Retinal pigment epithelial cell (primary cell): ENCODE data around the gene RBMS1.

Experiments
- DNase-seq: peaks from one replicate; pipeline ENCODE4 v3.0.0-alpha.2; 2010; ENCODE audit warnings: low read depth
- H3K4me3 ChIP-seq: 2 replicates; pipeline ENCODE4 v1.5.1; 2011; ENCODE audit warnings: mild to moderate bottlenecking, low read length, control low read depth, moderate library complexity
- TF ChIP-seq, protein P1 (sequence below): conservative IDR thresholded peaks from 2 replicates; pipeline ENCODE4 v1.5.1; 2011; ENCODE audit warnings: low read depth, low read length, control low read depth, inconsistent platforms

The RBMS1 gene, protein sequence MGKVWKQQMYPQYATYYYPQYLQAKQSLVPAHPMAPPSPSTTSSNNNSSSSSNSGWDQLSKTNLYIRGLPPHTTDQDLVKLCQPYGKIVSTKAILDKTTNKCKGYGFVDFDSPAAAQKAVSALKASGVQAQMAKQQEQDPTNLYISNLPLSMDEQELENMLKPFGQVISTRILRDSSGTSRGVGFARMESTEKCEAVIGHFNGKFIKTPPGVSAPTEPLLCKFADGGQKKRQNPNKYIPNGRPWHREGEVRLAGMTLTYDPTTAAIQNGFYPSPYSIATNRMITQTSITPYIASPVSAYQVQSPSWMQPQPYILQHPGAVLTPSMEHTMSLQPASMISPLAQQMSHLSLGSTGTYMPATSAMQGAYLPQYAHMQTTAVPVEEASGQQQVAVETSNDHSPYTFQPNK

DNA sequence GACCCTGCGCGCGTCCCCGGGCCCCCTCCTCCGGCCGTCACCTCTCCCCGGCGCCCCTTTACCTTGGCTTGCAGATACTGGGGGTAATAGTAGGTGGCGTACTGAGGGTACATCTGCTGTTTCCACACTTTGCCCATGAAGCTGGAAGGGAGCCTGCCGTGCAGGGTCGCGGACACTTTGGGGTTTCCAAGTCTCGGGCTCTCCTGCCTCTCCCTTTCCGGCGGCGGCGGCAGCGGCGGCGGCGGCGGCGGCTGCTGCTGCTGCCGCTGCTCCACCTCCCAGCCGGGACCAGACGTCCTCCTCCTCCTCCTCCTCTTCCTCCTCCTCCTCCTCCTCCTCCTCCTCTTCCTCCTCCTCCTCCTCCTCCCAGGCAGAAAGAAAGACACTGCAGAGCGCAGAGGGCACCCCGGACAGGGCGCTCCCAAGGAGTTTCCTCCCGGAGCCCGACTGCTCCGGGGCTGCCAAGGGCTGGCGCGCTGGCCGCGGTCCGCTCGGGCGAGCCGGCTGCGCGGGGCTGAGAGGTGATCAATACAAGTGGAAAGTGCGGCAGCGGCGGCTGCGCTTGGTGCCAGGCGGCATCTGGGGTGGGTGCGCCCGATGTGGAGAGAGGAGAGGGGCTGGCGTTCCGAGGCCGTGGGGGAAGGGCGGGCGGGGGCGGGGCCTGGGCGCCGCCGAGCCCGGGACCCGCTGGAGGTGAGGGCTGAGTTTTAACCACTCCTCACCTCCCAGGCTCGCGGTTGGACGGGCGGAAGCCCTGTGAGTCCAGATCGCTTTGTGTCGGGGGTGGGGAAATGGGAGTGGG lies at the start of gene RBMS1:
TSS of gene RBMS1 (minus strand) at position 581 of the 802 bp plus-strand sequence. CDS start at position 137, 444 bp downstream.
- DNase-seq = no peak
- peak within 1 kb of the TSS; percentile 82 for H3K4me3 ChIP-seq
- TF ChIP-seq, protein P1, sequence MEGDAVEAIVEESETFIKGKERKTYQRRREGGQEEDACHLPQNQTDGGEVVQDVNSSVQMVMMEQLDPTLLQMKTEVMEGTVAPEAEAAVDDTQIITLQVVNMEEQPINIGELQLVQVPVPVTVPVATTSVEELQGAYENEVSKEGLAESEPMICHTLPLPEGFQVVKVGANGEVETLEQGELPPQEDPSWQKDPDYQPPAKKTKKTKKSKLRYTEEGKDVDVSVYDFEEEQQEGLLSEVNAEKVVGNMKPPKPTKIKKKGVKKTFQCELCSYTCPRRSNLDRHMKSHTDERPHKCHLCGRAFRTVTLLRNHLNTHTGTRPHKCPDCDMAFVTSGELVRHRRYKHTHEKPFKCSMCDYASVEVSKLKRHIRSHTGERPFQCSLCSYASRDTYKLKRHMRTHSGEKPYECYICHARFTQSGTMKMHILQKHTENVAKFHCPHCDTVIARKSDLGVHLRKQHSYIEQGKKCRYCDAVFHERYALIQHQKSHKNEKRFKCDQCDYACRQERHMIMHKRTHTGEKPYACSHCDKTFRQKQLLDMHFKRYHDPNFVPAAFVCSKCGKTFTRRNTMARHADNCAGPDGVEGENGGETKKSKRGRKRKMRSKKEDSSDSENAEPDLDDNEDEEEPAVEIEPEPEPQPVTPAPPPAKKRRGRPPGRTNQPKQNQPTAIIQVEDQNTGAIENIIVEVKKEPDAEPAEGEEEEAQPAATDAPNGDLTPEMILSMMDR = no peak

DNA sequence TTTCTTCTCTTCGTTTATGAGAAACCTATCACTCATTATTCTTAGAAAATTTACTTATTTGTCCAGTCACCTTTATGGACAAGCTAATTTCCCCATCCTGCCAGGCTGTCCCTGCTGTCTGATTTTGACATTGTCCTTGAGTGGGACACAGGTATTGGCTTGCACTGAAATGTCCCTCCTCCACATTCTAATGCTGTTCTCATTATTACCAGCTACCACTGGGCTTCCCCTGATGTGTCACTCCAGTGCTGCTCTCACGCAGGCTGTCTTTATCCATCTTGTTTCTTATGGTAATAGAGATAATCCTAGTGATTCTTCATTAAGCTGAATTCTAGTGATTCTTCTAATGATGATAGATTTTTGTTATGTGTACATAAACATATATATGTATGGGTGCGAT lies 48.1 kb upstream of the RBMS1 start:
- no peak for DNase-seq
- H3K4me3 ChIP-seq = no peak overlapping the region
- TF ChIP-seq, protein P1 = no peak

DNA sequence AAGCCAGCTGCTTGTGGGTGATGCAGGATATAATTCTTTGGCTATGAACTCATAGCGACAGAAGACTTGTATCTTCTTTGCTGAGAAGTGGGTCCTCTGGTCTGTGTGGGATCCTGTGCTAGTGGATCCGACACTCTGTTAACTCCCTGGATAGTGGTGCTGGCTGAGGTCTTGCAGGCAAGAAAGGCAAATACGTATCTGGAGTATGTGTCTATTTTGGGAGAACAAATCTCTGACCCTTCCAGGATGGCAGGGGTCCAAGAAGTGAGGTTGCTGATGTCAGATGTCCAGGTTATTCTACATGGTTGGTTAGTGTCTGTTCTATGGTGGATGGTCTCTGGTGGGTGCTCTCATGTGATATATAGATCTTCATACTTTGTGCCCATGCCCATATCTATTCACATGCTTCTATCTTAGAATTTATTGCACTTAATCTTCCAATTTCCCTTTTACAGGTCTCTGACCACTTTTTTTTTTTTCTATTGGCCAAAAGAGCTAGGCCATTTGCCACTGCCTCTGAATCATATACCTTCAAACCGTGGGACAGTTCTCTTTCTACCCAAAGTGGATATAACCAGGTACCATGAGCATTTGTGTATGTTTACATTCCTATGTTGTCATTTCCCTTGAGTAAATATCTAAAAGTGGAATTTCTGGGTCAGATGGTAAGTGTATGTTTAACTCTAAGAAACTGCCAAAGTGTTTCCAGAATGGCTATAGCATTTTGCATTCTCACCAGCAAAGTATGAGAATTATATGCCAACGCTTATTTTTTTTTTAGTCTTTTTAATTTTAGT lies 45.1 kb upstream of the RBMS1 start:
- H3K4me3 ChIP-seq = no peak overlapping the region
- TF ChIP-seq, protein P1 = no peak
- DNase-seq = no peak

DNA sequence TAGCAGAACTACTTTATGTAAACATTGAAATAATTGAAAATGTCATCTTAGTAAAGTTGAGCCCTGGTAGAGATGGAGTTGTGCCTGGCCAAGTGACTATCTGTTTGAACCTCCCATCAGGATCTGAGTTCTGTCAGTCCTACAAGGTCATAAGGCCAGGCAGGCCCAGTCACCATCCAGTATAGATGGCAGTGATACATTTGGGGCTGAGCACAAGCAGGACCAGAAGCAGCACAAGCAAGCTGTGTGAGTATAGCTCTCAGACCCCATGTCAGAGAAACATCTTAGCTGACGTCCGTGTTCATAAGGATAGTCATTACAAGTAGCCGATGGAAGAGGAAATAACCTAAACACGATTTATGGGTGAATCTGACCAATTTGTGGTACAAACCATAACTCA lies 44.5 kb upstream of the RBMS1 start:
- H3K4me3 ChIP-seq = no peak overlapping the region
- TF ChIP-seq, protein P1 = no peak
- no peak for DNase-seq

DNA sequence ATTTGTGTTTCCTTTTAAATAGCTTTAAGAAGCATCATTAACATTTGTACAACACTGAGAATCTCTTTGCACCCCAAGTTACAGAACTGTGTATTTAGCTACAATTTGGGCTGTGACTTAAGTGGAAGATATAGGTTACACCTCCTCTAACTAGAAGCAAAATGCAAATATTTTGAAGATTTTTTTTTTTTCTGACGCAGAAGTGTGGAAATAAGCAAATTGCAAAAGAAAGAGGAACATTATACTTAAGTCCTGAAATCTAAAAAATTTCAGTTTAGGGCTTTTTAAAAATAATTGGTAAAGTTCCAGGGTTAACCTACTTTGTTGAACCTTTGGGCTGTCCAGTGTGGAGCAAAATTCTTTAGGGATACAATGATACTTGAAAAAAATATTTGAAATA lies 41.4 kb upstream of the RBMS1 start:
- DNase-seq = no peak
- H3K4me3 ChIP-seq = no peak overlapping the region
- TF ChIP-seq, protein P1 = no peak

DNA sequence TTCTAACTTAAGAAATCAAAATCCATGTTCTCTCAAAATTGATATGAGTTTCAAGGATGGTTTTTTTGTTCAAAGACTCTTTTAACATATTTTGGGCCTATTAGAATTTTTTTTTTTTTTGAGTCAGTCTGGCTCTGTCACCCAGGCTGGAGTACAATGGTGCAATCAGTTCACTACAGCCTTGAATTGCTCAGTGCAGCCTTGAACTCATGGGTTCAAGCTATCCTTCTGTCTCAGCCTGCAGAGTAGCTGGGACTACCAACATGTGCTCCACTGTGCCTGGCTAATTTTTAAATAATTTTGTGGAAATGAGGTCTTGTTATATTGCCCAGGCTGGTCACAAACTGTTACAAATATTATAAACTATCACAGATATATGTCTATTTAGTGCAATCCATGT lies 40.6 kb upstream of the RBMS1 start:
- TF ChIP-seq, protein P1 = no peak
- no peak for DNase-seq
- no peak overlapping the region for H3K4me3 ChIP-seq
